ENCODE data around the gene FAM120B.
A peak's percentile ranks its signal among the peaks of the same experiment; 100 is the strongest.

The FAM120B gene

GRCh38 chr6:170289951-170290295, 16.6 kb upstream of the FAM120B start:
- Histone ChIP-seq H3K4me3 (ENCODE audit: low read length) (peak overlapping the region; percentile 59), H3K27me3 (ENCODE audit: control insufficient read depth, low read length) (peaks cover 77% of the 10 kb centered on the region), H3F3A (ENCODE audit: control insufficient read depth, insufficient read depth) (0 out of 2 replicates have a peak, but pooled peaks cover 3% of the 10 kb centered on the region), H4K20me1 (ENCODE audit: control insufficient read depth, insufficient read depth, low read depth, low read length) (0 out of 2 replicates have a peak, but pooled peaks cover 3% of the 10 kb centered on the region), H3K4me1 (ENCODE audit: control insufficient read depth, low read length) (peaks cover 28% of the 10 kb centered on the region), H3K9me3 (ENCODE audit: control insufficient read depth, insufficient read depth, low read length) (no peaks in the 10 kb centered on the region), H3K79me2 (ENCODE audit: control insufficient read depth, low read length) (no peaks in the 10 kb centered on the region), H3K9me2 (replicated peaks; ENCODE audit: control insufficient read depth, low read length) (no peaks in the 10 kb centered on the region), H3K27ac (ENCODE audit: low read depth, low read length) (no peak overlapping the region), H3K4me2 (ENCODE audit: low read length) (peak overlapping the region; percentile 66), H3K36me3 (ENCODE audit: control insufficient read depth, low read length) (no peaks in the 10 kb centered on the region)
- TF ChIP-seq EZH2phosphoT487 (IDR thresholded peaks at IDR 0.05; ENCODE audit: borderline replicate concordance, low read length) (no peak), CTCF (IDR thresholded peaks at IDR 0.05; ENCODE audit: low read depth, low read length, poor library complexity, severe bottlenecking) (no peak)

GRCh38 chr6:170290296-170291128, 16.0 kb upstream of the FAM120B start, which contains the start of gene DLL1:
TSS of gene DLL1 (minus strand) at chr6:170291078. CDS start at chr6:170290139, 939 bp downstream.
- no peaks in the 10 kb centered on the region for H3K36me3 ChIP-seq (ENCODE audit: control insufficient read depth, low read length)
- H3K4me3 ChIP-seq (ENCODE audit: low read length): peak within 1 kb of the TSS; percentile 59
- H3K27ac ChIP-seq (ENCODE audit: low read depth, low read length): no peak within 1 kb of the TSS
- H3K9me2 ChIP-seq (replicated peaks; ENCODE audit: control insufficient read depth, low read length): no peaks in the 10 kb centered on the region
- peak within 1 kb of the TSS; percentile 66 for H3K4me2 ChIP-seq (ENCODE audit: low read length)
- no peak for TF ChIP-seq CTCF (IDR thresholded peaks at IDR 0.05; ENCODE audit: low read depth, low read length, poor library complexity, severe bottlenecking)
- TF ChIP-seq EZH2phosphoT487 (IDR thresholded peaks at IDR 0.05; ENCODE audit: borderline replicate concordance, low read length): peak; percentile 95
- no peaks in the 10 kb centered on the region for H3K9me3 ChIP-seq (ENCODE audit: control insufficient read depth, insufficient read depth, low read length)
- H4K20me1 ChIP-seq (ENCODE audit: control insufficient read depth, insufficient read depth, low read depth, low read length): 0 out of 2 replicates have a peak, but pooled peaks cover 3% of the 10 kb centered on the region
- 0 out of 2 replicates have a peak, but pooled peaks cover 3% of the 10 kb centered on the region for H3F3A ChIP-seq (ENCODE audit: control insufficient read depth, insufficient read depth)
- H3K79me2 ChIP-seq (ENCODE audit: control insufficient read depth, low read length): no peaks in the 10 kb centered on the region
- peaks cover 83% of the 10 kb centered on the region for H3K27me3 ChIP-seq (ENCODE audit: control insufficient read depth, low read length)
- peaks cover 34% of the 10 kb centered on the region for H3K4me1 ChIP-seq (ENCODE audit: control insufficient read depth, low read length)

GRCh38 chr6:170291271-170292110, 15.1 kb upstream of the FAM120B start:
- Histone ChIP-seq H3K9me3 (ENCODE audit: control insufficient read depth, insufficient read depth, low read length) (no peaks in the 10 kb centered on the region), H3K79me2 (ENCODE audit: control insufficient read depth, low read length) (no peaks in the 10 kb centered on the region), H3K27ac (ENCODE audit: low read depth, low read length) (no peak overlapping the region), H4K20me1 (ENCODE audit: control insufficient read depth, insufficient read depth, low read depth, low read length) (0 out of 2 replicates have a peak, but pooled peaks cover 3% of the 10 kb centered on the region), H3K36me3 (ENCODE audit: control insufficient read depth, low read length) (no peaks in the 10 kb centered on the region), H3K4me2 (ENCODE audit: low read length) (peak overlapping the region; percentile 53), H3K9me2 (replicated peaks; ENCODE audit: control insufficient read depth, low read length) (no peaks in the 10 kb centered on the region), H3K27me3 (ENCODE audit: control insufficient read depth, low read length) (peaks cover 90% of the 10 kb centered on the region), H3K4me3 (ENCODE audit: low read length) (peak overlapping the region; percentile 44), H3K4me1 (ENCODE audit: control insufficient read depth, low read length) (peaks cover 40% of the 10 kb centered on the region), H3F3A (ENCODE audit: control insufficient read depth, insufficient read depth) (0 out of 2 replicates have a peak, but pooled peaks cover 3% of the 10 kb centered on the region)
- TF ChIP-seq EZH2phosphoT487 (IDR thresholded peaks at IDR 0.05; ENCODE audit: borderline replicate concordance, low read length): no peak
